ENCODE results near the gene KRT34. TPM values are rescaled to one million over a fixed set of nuclear protein-coding genes. Genes with fewer than 3 reads are reported as not detected.

Gene KRT34
- total RNA-seq, 1 donor from 2014 or later: not detected

- no peak for FAIRE-seq
- no peak overlapping the region for H3K4me3 Mint-ChIP-seq (ENCODE audit: unreplicated experiment)
Measured at GRCh38 chr17:41329279-41329948, 52.7 kb downstream of the KRT34 start.

GRCh38 chr17:41328207-41328606, 53.9 kb downstream of the KRT34 start:
- DNase-seq (ENCODE audit: low read depth): no peak
- Histone ChIP-seq H3K27ac (ENCODE audit: low read depth, low read length) (no peak overlapping the region), H3K4me1 (ENCODE audit: insufficient read depth, low read length) (no peaks in the 10 kb centered on the region), H3K4me3 (ENCODE audit: insufficient read depth, low read depth, low read length) (no peak overlapping the region), H3K27me3 (ENCODE audit: insufficient read depth, low read length) (no peaks in the 10 kb centered on the region), H3K9ac (ENCODE audit: low read length) (no peak overlapping the region), H3K9me3 (ENCODE audit: insufficient read depth, low read depth, low read length) (no peaks in the 10 kb centered on the region), H3K4me2 (ENCODE audit: low read length) (no peak overlapping the region), H2AFZ (ENCODE audit: low read depth, low read length) (no peak overlapping the region), H4K20me1 (ENCODE audit: insufficient read depth, low read length) (no peaks in the 10 kb centered on the region), H3K79me2 (ENCODE audit: insufficient read depth, low read length) (no peaks in the 10 kb centered on the region), H3K36me3 (ENCODE audit: insufficient read depth, low read length) (no peaks in the 10 kb centered on the region)
- no peak for FAIRE-seq
- no peak for TF ChIP-seq CTCF (IDR thresholded peaks at IDR 0.05; ENCODE audit: insufficient read depth, low read depth, low read length)
- TF ChIP-seq EZH2 (IDR thresholded peaks at IDR 0.05; ENCODE audit: insufficient read depth, low read length): no peak
- H3K4me3 Mint-ChIP-seq (ENCODE audit: unreplicated experiment): no peak overlapping the region
- peak overlapping the region; percentile 58 for H3K27ac Mint-ChIP-seq (ENCODE audit: unreplicated experiment)
- H3K36me3 Mint-ChIP-seq (ENCODE audit: low read depth, unreplicated experiment): no peaks in the 10 kb centered on the region
- no peaks in the 10 kb centered on the region for H3K4me1 Mint-ChIP-seq (ENCODE audit: low read depth, unreplicated experiment)
- H3K27me3 Mint-ChIP-seq (ENCODE audit: low read depth, unreplicated experiment): peaks cover 8% of the 10 kb centered on the region
- no peaks in the 10 kb centered on the region for H3K9me3 Mint-ChIP-seq (ENCODE audit: unreplicated experiment)

More at GRCh38 chr17:41329279-41329948, 52.7 kb downstream of the KRT34 start:
- Histone ChIP-seq H2AFZ (ENCODE audit: low read depth, low read length) (peak overlapping the region; percentile 2), H3K27ac (ENCODE audit: low read depth, low read length) (no peak overlapping the region), H3K9ac (ENCODE audit: low read length) (no peak overlapping the region), H3K36me3 (ENCODE audit: insufficient read depth, low read length) (no peaks in the 10 kb centered on the region), H3K79me2 (ENCODE audit: insufficient read depth, low read length) (no peaks in the 10 kb centered on the region), H3K4me3 (ENCODE audit: insufficient read depth, low read depth, low read length) (no peak overlapping the region), H3K27me3 (ENCODE audit: insufficient read depth, low read length) (no peaks in the 10 kb centered on the region), H4K20me1 (ENCODE audit: insufficient read depth, low read length) (no peaks in the 10 kb centered on the region), H3K9me3 (ENCODE audit: insufficient read depth, low read depth, low read length) (no peaks in the 10 kb centered on the region), H3K4me1 (ENCODE audit: insufficient read depth, low read length) (no peaks in the 10 kb centered on the region), H3K4me2 (ENCODE audit: low read length) (no peak overlapping the region)
- H3K27me3 Mint-ChIP-seq (ENCODE audit: low read depth, unreplicated experiment): peaks cover 13% of the 10 kb centered on the region
- no peaks in the 10 kb centered on the region for H3K9me3 Mint-ChIP-seq (ENCODE audit: unreplicated experiment)
- peak; percentile 23 for DNase-seq (ENCODE audit: low read depth)
- H3K27ac Mint-ChIP-seq (ENCODE audit: unreplicated experiment): no peak overlapping the region
- H3K36me3 Mint-ChIP-seq (ENCODE audit: low read depth, unreplicated experiment): peaks cover 2% of the 10 kb centered on the region
- TF ChIP-seq CTCF (IDR thresholded peaks at IDR 0.05; ENCODE audit: insufficient read depth, low read depth, low read length) (peak; percentile 75), EZH2 (IDR thresholded peaks at IDR 0.05; ENCODE audit: insufficient read depth, low read length) (no peak)
- no peaks in the 10 kb centered on the region for H3K4me1 Mint-ChIP-seq (ENCODE audit: low read depth, unreplicated experiment)

Other genes starting within 250 kb of the KRT34 start
- not detected in 2 replicates for gene KRTAP4-6, start 241.8 kb downstream of the KRT34 start, total RNA-seq
- gene KRTAP4-5, start 232.5 kb downstream of the KRT34 start, total RNA-seq: not detected in 2 replicates
- gene KRTAP4-4, start 221.6 kb downstream of the KRT34 start, total RNA-seq: not detected in 2 replicates
- not detected in 2 replicates for gene KRTAP4-3, start 214.1 kb downstream of the KRT34 start, total RNA-seq
- gene KRTAP4-2, start 204.1 kb downstream of the KRT34 start, total RNA-seq: not detected in 2 replicates
- gene KRTAP4-1, start 197.4 kb downstream of the KRT34 start, total RNA-seq: not detected in 2 replicates
- gene KRTAP9-1, start 192.4 kb downstream of the KRT34 start, total RNA-seq: not detected in 2 replicates
- gene KRTAP9-2, start 155.7 kb downstream of the KRT34 start, total RNA-seq: not detected in 2 replicates
- gene KRTAP9-3, start 149.9 kb downstream of the KRT34 start, total RNA-seq: not detected in 2 replicates
- not detected in 2 replicates for gene KRTAP9-8, start 144.3 kb downstream of the KRT34 start, total RNA-seq
- not detected in 2 replicates for gene KRTAP9-4, start 132.6 kb downstream of the KRT34 start, total RNA-seq
- not detected in 2 replicates for gene KRTAP9-9, start 126.9 kb downstream of the KRT34 start, total RNA-seq
- not detected in 2 replicates for gene KRTAP9-6, start 116.9 kb downstream of the KRT34 start, total RNA-seq
- gene KRTAP9-7, start 106.6 kb downstream of the KRT34 start, total RNA-seq: not detected in 2 replicates
- gene KRTAP29-1, start 79.5 kb downstream of the KRT34 start, total RNA-seq: not detected in 2 replicates
- gene KRTAP16-1, start 73.0 kb downstream of the KRT34 start, total RNA-seq: not detected in 2 replicates
- not detected in 2 replicates for gene KRTAP17-1, start 66.6 kb downstream of the KRT34 start, total RNA-seq
- not detected in 2 replicates for gene KRT33A, start 31.5 kb downstream of the KRT34 start, total RNA-seq
- gene KRT33B, start 12.5 kb downstream of the KRT34 start, total RNA-seq: not detected in 2 replicates
- not detected in 2 replicates for gene KRT31, start 15.3 kb upstream of the KRT34 start, total RNA-seq
- not detected in 2 replicates for gene KRT37, start 42.3 kb upstream of the KRT34 start, total RNA-seq
- not detected in 2 replicates for gene KRT38, start 58.7 kb upstream of the KRT34 start, total RNA-seq
- gene KRT32, start 85.1 kb upstream of the KRT34 start, total RNA-seq: not detected in 2 replicates
- not detected in 2 replicates for gene KRT35, start 98.8 kb upstream of the KRT34 start, total RNA-seq
- not detected in 2 replicates for gene KRT36, start 107.6 kb upstream of the KRT34 start, total RNA-seq
- not detected in 2 replicates for gene KRT13, start 123.3 kb upstream of the KRT34 start, total RNA-seq
- gene KRT15, start 136.6 kb upstream of the KRT34 start, total RNA-seq: 0.26 and 0.79 TPM in 2 replicates
- gene KRT19, start 146.0 kb upstream of the KRT34 start, total RNA-seq: 113 and 210 TPM in 2 replicates
- 0.09 TPM in 1 of 2 replicates, not detected in the other for gene KRT9, start 189.8 kb upstream of the KRT34 start, total RNA-seq
- 1.0 and 2.2 TPM in 2 replicates for gene KRT14, start 204.6 kb upstream of the KRT34 start, total RNA-seq
- gene KRT16, start 230.5 kb upstream of the KRT34 start, total RNA-seq: 0.79 and 1.3 TPM in 2 replicates
- 21.4 and 28.3 TPM in 2 replicates for gene KRT17, start 242.3 kb upstream of the KRT34 start, total RNA-seq

Measured in astrocyte (in vitro differentiated cells and primary cell).